Measurements from ENCODE around the gene KCND3.
"Not testable (repeated sequence)": the region's sequence is repeated elsewhere in the genome, so short reads cannot be mapped to it uniquely, and the experiment has no call there.

The KCND3 gene

GRCh38 chr1:111813440-111814304 lies 175.8 kb downstream of the KCND3 start:
- no peaks in the 10 kb centered on the region for H3K4me1 Mint-ChIP-seq (ENCODE audit: low read depth)
- no peaks in the 10 kb centered on the region for H3K9me3 Mint-ChIP-seq
- no peak overlapping the region for H3K4me3 Mint-ChIP-seq
- no peaks in the 10 kb centered on the region for H3K36me3 Mint-ChIP-seq (ENCODE audit: low read depth)
- no peaks in the 10 kb centered on the region for H3K27me3 Mint-ChIP-seq (ENCODE audit: low read depth)
- no peak overlapping the region for H3K27ac Mint-ChIP-seq

DNA sequence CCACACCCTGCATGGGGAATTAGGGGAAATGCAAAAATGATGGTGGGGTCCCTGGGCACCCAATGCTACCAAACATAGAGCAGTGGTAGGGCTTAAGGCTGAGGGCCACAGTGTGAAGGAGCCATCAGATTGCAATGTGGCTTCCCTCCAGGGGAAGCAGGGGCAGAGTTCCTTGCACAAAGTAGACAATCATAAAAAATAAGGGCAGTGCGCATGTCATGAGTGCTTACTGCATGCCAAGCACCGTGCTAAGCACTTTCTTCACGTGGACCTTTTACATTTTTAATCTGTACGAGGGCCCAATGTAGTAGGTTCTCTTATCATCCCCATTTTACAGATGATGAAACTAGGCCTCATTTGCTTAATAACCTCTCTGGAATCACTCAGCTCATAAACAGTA lies 177.2 kb downstream of the KCND3 start:
- H3K4me1 Mint-ChIP-seq (ENCODE audit: low read depth) = no peaks in the 10 kb centered on the region
- no peak overlapping the region for H3K4me3 Mint-ChIP-seq
- H3K36me3 Mint-ChIP-seq (ENCODE audit: low read depth) = no peaks in the 10 kb centered on the region
- H3K27me3 Mint-ChIP-seq (ENCODE audit: low read depth) = no peaks in the 10 kb centered on the region
- H3K27ac Mint-ChIP-seq = no peak overlapping the region
- no peaks in the 10 kb centered on the region for H3K9me3 Mint-ChIP-seq

GRCh38 chr1:111811891-111812290 lies 177.6 kb downstream of the KCND3 start:
- H3K4me1 Mint-ChIP-seq (ENCODE audit: low read depth) = no peaks in the 10 kb centered on the region
- H3K27ac Mint-ChIP-seq = no peak overlapping the region
- H3K9me3 Mint-ChIP-seq = no peaks in the 10 kb centered on the region
- H3K4me3 Mint-ChIP-seq = no peak overlapping the region
- H3K36me3 Mint-ChIP-seq (ENCODE audit: low read depth) = no peaks in the 10 kb centered on the region
- no peaks in the 10 kb centered on the region for H3K27me3 Mint-ChIP-seq (ENCODE audit: low read depth)

GRCh38 chr1:111805251-111805650 lies 184.2 kb downstream of the KCND3 start:
- H3K4me3 Mint-ChIP-seq = no peak overlapping the region
- H3K4me1 Mint-ChIP-seq (ENCODE audit: low read depth) = no peaks in the 10 kb centered on the region
- peaks cover 3% of the 10 kb centered on the region for H3K27me3 Mint-ChIP-seq (ENCODE audit: low read depth)
- no peaks in the 10 kb centered on the region for H3K9me3 Mint-ChIP-seq
- no peaks in the 10 kb centered on the region for H3K36me3 Mint-ChIP-seq (ENCODE audit: low read depth)
- H3K27ac Mint-ChIP-seq = no peak overlapping the region

- no peak overlapping the region for H3K27ac Mint-ChIP-seq
- H3K36me3 Mint-ChIP-seq (ENCODE audit: low read depth) = no peaks in the 10 kb centered on the region
- H3K4me1 Mint-ChIP-seq (ENCODE audit: low read depth) = no peaks in the 10 kb centered on the region
- no peak overlapping the region for H3K4me3 Mint-ChIP-seq
- H3K9me3 Mint-ChIP-seq = no peaks in the 10 kb centered on the region
- H3K27me3 Mint-ChIP-seq (ENCODE audit: low read depth) = peaks cover 3% of the 10 kb centered on the region
These were observed 184.7 kb downstream of the KCND3 start for GRCh38 chr1:111804776-111805175.

GRCh38 chr1:111803951-111804350 lies 185.5 kb downstream of the KCND3 start:
- H3K27me3 Mint-ChIP-seq (ENCODE audit: low read depth) = peaks cover 3% of the 10 kb centered on the region
- no peaks in the 10 kb centered on the region for H3K4me1 Mint-ChIP-seq (ENCODE audit: low read depth)
- no peak overlapping the region for H3K4me3 Mint-ChIP-seq
- H3K9me3 Mint-ChIP-seq = no peaks in the 10 kb centered on the region
- no peaks in the 10 kb centered on the region for H3K36me3 Mint-ChIP-seq (ENCODE audit: low read depth)
- no peak overlapping the region for H3K27ac Mint-ChIP-seq

DNA sequence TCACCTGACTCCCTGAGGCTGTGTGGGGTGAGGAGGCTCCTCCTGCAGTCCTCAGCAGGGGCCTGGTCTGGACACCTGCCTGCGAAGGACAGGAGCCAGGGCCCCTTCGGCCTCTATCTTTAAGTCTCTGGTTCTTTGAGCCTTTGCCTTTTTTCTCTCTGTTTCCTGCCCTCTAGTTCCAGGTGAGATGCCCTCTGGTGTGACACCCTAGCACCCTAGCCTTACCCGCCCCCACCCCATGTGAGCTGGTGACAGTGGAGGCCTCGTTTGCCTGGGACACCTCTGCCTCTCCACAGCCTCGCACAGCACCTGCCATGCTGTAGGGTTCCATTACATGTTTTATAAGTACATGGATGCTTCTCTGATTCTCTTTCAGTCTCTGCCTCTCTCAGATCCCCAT lies 186.5 kb downstream of the KCND3 start:
- no peaks in the 10 kb centered on the region for H3K9me3 Mint-ChIP-seq
- no peak overlapping the region for H3K27ac Mint-ChIP-seq
- no peak overlapping the region for H3K4me3 Mint-ChIP-seq
- peaks cover 3% of the 10 kb centered on the region for H3K27me3 Mint-ChIP-seq (ENCODE audit: low read depth)
- no peaks in the 10 kb centered on the region for H3K4me1 Mint-ChIP-seq (ENCODE audit: low read depth)
- H3K36me3 Mint-ChIP-seq (ENCODE audit: low read depth) = no peaks in the 10 kb centered on the region

DNA sequence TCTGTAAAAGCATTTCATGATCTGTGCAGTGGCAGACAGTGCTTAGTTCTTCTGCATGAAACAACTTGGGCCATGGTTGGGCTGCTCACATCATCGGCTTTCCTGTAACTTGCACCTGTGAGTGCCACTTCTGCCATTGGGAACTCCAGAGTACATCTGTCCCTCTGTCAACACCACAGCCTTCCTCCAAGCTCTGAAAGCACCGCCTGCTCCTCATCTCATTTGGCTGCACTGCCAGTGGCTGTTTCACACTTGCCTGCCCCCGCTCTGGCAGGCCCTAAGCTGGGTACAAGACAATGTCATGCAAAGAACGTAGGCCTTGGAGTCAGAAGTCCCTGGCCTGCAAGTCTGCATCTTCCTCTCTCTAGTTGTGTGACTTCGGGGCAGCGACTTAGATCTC lies 187.4 kb downstream of the KCND3 start:
- H3K4me1 Mint-ChIP-seq (ENCODE audit: low read depth) = no peaks in the 10 kb centered on the region
- no peak overlapping the region for H3K4me3 Mint-ChIP-seq
- H3K9me3 Mint-ChIP-seq = no peaks in the 10 kb centered on the region
- no peak overlapping the region for H3K27ac Mint-ChIP-seq
- no peaks in the 10 kb centered on the region for H3K36me3 Mint-ChIP-seq (ENCODE audit: low read depth)
- peaks cover 3% of the 10 kb centered on the region for H3K27me3 Mint-ChIP-seq (ENCODE audit: low read depth)

- no peak overlapping the region for H3K4me3 Mint-ChIP-seq
- H3K27me3 Mint-ChIP-seq (ENCODE audit: low read depth) = peaks cover 3% of the 10 kb centered on the region
- no peaks in the 10 kb centered on the region for H3K36me3 Mint-ChIP-seq (ENCODE audit: low read depth)
- H3K27ac Mint-ChIP-seq = no peak overlapping the region
- no peaks in the 10 kb centered on the region for H3K4me1 Mint-ChIP-seq (ENCODE audit: low read depth)
- H3K9me3 Mint-ChIP-seq = no peaks in the 10 kb centered on the region
These were observed 188.2 kb downstream of the KCND3 start for GRCh38 chr1:111801071-111801850.

- not testable (repeated sequence) for H3K4me1 Mint-ChIP-seq (ENCODE audit: low read depth); H3K4me3 Mint-ChIP-seq; H3K27ac Mint-ChIP-seq
These were observed 189.7 kb downstream of the KCND3 start for GRCh38 chr1:111799722-111800121.

GRCh38 chr1:111798580-111798979 lies 190.9 kb downstream of the KCND3 start:
- Mint-ChIP-seq H3K4me1 (ENCODE audit: low read depth) (no peaks in the 10 kb centered on the region), H3K27me3 (ENCODE audit: low read depth) (peaks cover 6% of the 10 kb centered on the region), H3K27ac (no peak overlapping the region), H3K4me3 (no peak overlapping the region), H3K9me3 (no peaks in the 10 kb centered on the region), H3K36me3 (ENCODE audit: low read depth) (no peaks in the 10 kb centered on the region)

More at GRCh38 chr1:111799722-111800121, 189.7 kb downstream of the KCND3 start:
- not testable (repeated sequence) for H3K36me3 Mint-ChIP-seq (ENCODE audit: low read depth); H3K27me3 Mint-ChIP-seq (ENCODE audit: low read depth); H3K9me3 Mint-ChIP-seq

- no peaks in the 10 kb centered on the region for H3K4me1 Mint-ChIP-seq (ENCODE audit: low read depth)
- no peaks in the 10 kb centered on the region for H3K36me3 Mint-ChIP-seq (ENCODE audit: low read depth)
- H3K4me3 Mint-ChIP-seq = no peak overlapping the region
- H3K9me3 Mint-ChIP-seq = no peaks in the 10 kb centered on the region
- H3K27me3 Mint-ChIP-seq (ENCODE audit: low read depth) = peaks cover 28% of the 10 kb centered on the region
- H3K27ac Mint-ChIP-seq = no peak overlapping the region
These were observed 194.1 kb downstream of the KCND3 start for GRCh38 chr1:111795401-111795800.

DNA sequence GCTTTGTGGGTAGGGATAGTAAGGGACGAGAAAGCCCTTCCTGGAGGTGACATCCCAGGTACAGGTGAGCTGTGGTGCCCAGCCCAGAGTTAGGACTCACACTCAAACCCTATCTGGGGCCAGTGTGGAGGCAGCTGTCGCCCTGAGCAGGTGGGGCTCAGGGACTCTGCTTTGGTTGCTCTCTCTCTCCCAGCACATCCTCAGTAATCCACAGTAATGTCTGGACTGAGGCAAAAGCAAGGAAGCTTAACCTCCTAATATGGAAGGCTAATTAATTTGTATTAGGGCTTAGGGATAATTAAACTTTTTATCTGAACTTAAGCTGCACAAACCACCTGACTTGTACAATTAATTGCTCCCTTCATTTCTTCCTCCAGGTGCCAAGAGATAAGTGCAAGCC lies 195.5 kb downstream of the KCND3 start:
- H3K9me3 Mint-ChIP-seq = no peaks in the 10 kb centered on the region
- H3K36me3 Mint-ChIP-seq (ENCODE audit: low read depth) = no peaks in the 10 kb centered on the region
- H3K4me3 Mint-ChIP-seq = no peak overlapping the region
- no peaks in the 10 kb centered on the region for H3K4me1 Mint-ChIP-seq (ENCODE audit: low read depth)
- peaks cover 33% of the 10 kb centered on the region for H3K27me3 Mint-ChIP-seq (ENCODE audit: low read depth)
- no peak overlapping the region for H3K27ac Mint-ChIP-seq

- no peak overlapping the region for H3K4me3 Mint-ChIP-seq
- no peaks in the 10 kb centered on the region for H3K9me3 Mint-ChIP-seq
- H3K36me3 Mint-ChIP-seq (ENCODE audit: low read depth) = no peaks in the 10 kb centered on the region
- no peak overlapping the region for H3K27ac Mint-ChIP-seq
- peaks cover 36% of the 10 kb centered on the region for H3K27me3 Mint-ChIP-seq (ENCODE audit: low read depth)
- no peaks in the 10 kb centered on the region for H3K4me1 Mint-ChIP-seq (ENCODE audit: low read depth)
These were observed 197.2 kb downstream of the KCND3 start for GRCh38 chr1:111792249-111792648.

GRCh38 chr1:111791776-111792175 lies 197.7 kb downstream of the KCND3 start:
- no peaks in the 10 kb centered on the region for H3K4me1 Mint-ChIP-seq (ENCODE audit: low read depth)
- no peaks in the 10 kb centered on the region for H3K9me3 Mint-ChIP-seq
- H3K27ac Mint-ChIP-seq = no peak overlapping the region
- no peak overlapping the region for H3K4me3 Mint-ChIP-seq
- H3K36me3 Mint-ChIP-seq (ENCODE audit: low read depth) = no peaks in the 10 kb centered on the region
- peaks cover 36% of the 10 kb centered on the region for H3K27me3 Mint-ChIP-seq (ENCODE audit: low read depth)
